HCT116 (cell line): ENCODE results near the gene SHROOM3. TPM values are rescaled to one million over a fixed set of nuclear protein-coding genes. Genes with fewer than 3 reads are reported as not detected.

Source experiments
- ATAC-seq: fragments of 200-7000 bp; cut with Tn5 transposase; 2 replicates; pipeline ENCODE4 v1.9.1; 2020; ENCODE audit warnings: mild to moderate bottlenecking, moderate library complexity
- BruUV-seq: library from RNA; stranded (reverse); fragments of 400-500 nt; replicated peaks from 2 replicates; lab custom pipeline; 2021; lab: Mats Ljungman, UMichigan
- CTCF ChIA-PET: fragments of 300-600 bp; sonication (Branson Sonifier 250); formaldehyde crosslinking; loops from one replicate; lab custom pipeline; 2021; ENCODE audit warnings: antibody characterized with exemption; lab: Charles Lee
- POLR2A ChIA-PET: fragments of 300-600, 350-600 bp; sonication (Branson Sonifier 250); formaldehyde crosslinking; loops from one replicate; lab custom pipeline; 2021; ENCODE audit warnings: antibody characterized with exemption; lab: Charles Lee
- RAD21 ChIA-PET, 2 experiments: fragments of 300-600 bp; sonication (Branson Sonifier 250); formaldehyde crosslinking; loops; one replicate each; lab custom pipeline; 2023; ENCODE audit warnings: low total read pairs in 2 of 2; ENCODE audit not compliant: uncharacterized antibody in 2 of 2, unreplicated experiment in 2 of 2, low non-redundant PET in 1 of 2; lab: Charles Lee
- DNase-seq: peaks from one replicate; pipeline ENCODE4 v3.0.0-alpha.2; 2010; ENCODE audit warnings: low read depth, low spot score
- H2AFZ ChIP-seq: fragments of 200-600 bp; shearing (Covaris generic), sonication (generic); 2 replicates; pipeline ENCODE4 v1.6.1; 2017; ENCODE audit warnings: low read depth, mixed run types, mixed read lengths, antibody characterized with exemption, low read length; ENCODE audit not compliant: poor library complexity, severe bottlenecking
- H3K27ac ChIP-seq: 2 replicates; pipeline ENCODE4 v1.5.1; 2012; ENCODE audit warnings: low read depth, low read length
- H3K27me3 ChIP-seq: fragments of 200-600 bp; sonication (generic); 2 replicates; pipeline ENCODE4 v1.6.1; 2016; ENCODE audit warnings: mixed run types, low read length, mixed read lengths; ENCODE audit not compliant: insufficient read depth
- H3K36me3 ChIP-seq, 2 experiments: fragments of 200-500 bp in 1 of 2; fragments of 200-600 bp in 1 of 2; sonication (Bioruptor generic) in 1 of 2; sonication (generic) in 1 of 2; 2 replicates each; pipeline versions ENCODE4 v1.5.1 to v1.6.1; 2014 to 2016; ENCODE audit warnings: low read length in 2 of 2, inconsistent platforms in 1 of 2, mixed read lengths in 1 of 2, mixed run types in 1 of 2; ENCODE audit not compliant: insufficient read depth in 2 of 2, control insufficient read depth in 1 of 2
- H3K4me1 ChIP-seq, 2 experiments: fragments of 200-600 bp in 1 of 2; sonication (generic) in 1 of 2; 2 replicates each; pipeline versions ENCODE4 v1.5.1 to v1.6.1; 2012 to 2017; ENCODE audit warnings: low read length in 2 of 2, inconsistent platforms in 1 of 2, mild to moderate bottlenecking in 1 of 2, mixed read lengths in 1 of 2, mixed run types in 1 of 2, moderate library complexity in 1 of 2; ENCODE audit not compliant: insufficient read depth in 2 of 2, control insufficient read depth in 1 of 2
- H3K4me2 ChIP-seq: fragments of 200-600 bp; sonication (generic); 2 replicates; pipeline ENCODE4 v1.6.1; 2017; ENCODE audit warnings: mixed run types, low read length, mixed read lengths
- H3K4me3 ChIP-seq, 2 experiments: fragments of 200-600 bp in 1 of 2; sonication (generic) in 1 of 2; replicated peaks in 1 of 2; 2 replicates each; pipeline ENCODE4 v1.5.1; 2011 to 2016; ENCODE audit warnings: low read length in 2 of 2, control low read depth in 1 of 2, low read depth in 1 of 2, mild to moderate bottlenecking in 1 of 2, mixed read lengths in 1 of 2, mixed run types in 1 of 2
- H3K79me2 ChIP-seq: fragments of 200-600 bp; sonication (generic); 2 replicates; pipeline ENCODE4 v1.6.1; 2017; ENCODE audit warnings: mild to moderate bottlenecking, mixed run types, low read length, moderate library complexity, mixed read lengths; ENCODE audit not compliant: insufficient read depth
- H3K9ac ChIP-seq: fragments of 200-600 bp; sonication (generic); 2 replicates; pipeline ENCODE4 v1.6.1; 2016; ENCODE audit warnings: low read length, mixed read lengths
- H3K9me2 ChIP-seq: fragments of 200-600 bp; sonication (generic), shearing (Covaris generic); 2 replicates; pipeline ENCODE4 v1.6.1; 2017; ENCODE audit warnings: mixed run types, mild to moderate bottlenecking, moderate library complexity; ENCODE audit not compliant: insufficient read depth
- H3K9me3 ChIP-seq, 2 experiments: fragments of 200-500 bp in 1 of 2; fragments of 200-600 bp in 1 of 2; sonication (Bioruptor generic) in 1 of 2; sonication (generic) in 1 of 2; 2 replicates each; pipeline ENCODE4 v1.6.1; 2014 to 2017; ENCODE audit warnings: low read length in 2 of 2, mixed read lengths in 2 of 2, inconsistent platforms in 1 of 2, low read depth in 1 of 2, mild to moderate bottlenecking in 1 of 2, mixed run types in 1 of 2, moderate library complexity in 1 of 2; ENCODE audit not compliant: control insufficient read depth in 1 of 2, insufficient read depth in 1 of 2
- H4K20me1 ChIP-seq: fragments of 200-600 bp; sonication (generic), shearing (Covaris generic); 2 replicates; pipeline ENCODE4 v1.6.1; 2017; ENCODE audit warnings: mixed run types, mild to moderate bottlenecking, moderate library complexity; ENCODE audit not compliant: insufficient read depth
- ATF3 ChIP-seq: IDR thresholded peaks from 2 replicates; pipeline ENCODE4 v1.6.1; 2012
- CEBPB ChIP-seq: IDR thresholded peaks from 2 replicates; pipeline ENCODE4 v1.6.1; 2012; ENCODE audit warnings: low read depth
- CTCF ChIP-seq, 3 experiments: fragments of 200-600 bp in 1 of 3; sonication (generic) in 1 of 3; IDR thresholded peaks in 2 of 3; conservative IDR thresholded peaks in 1 of 3; 2 replicates each; pipeline ENCODE4 v1.5.1; 2012 to 2017; ENCODE audit warnings: low read depth in 2 of 3, low read length in 2 of 3, antibody characterized with exemption in 1 of 3, borderline replicate concordance in 1 of 3, control low read depth in 1 of 3, mild to moderate bottlenecking in 1 of 3, mixed read lengths in 1 of 3, mixed run types in 1 of 3, moderate library complexity in 1 of 3; ENCODE audit not compliant: insufficient read depth in 1 of 3
- ELF1 ChIP-seq: IDR thresholded peaks from 2 replicates; pipeline ENCODE4 v1.6.1; 2012; ENCODE audit warnings: low read depth, borderline replicate concordance
- EZH2 ChIP-seq: fragments of 200-600 bp; sonication (generic); IDR thresholded peaks from 2 replicates; pipeline ENCODE4 v1.6.1; 2017; ENCODE audit warnings: antibody characterized with exemption, mixed run types
- EZH2phosphoT487 ChIP-seq: fragments of 200-600 bp; IDR thresholded peaks from 2 replicates; pipeline ENCODE4 v1.6.1; 2018; ENCODE audit warnings: antibody characterized with exemption, borderline replicate concordance
- FOSL1 ChIP-seq: IDR thresholded peaks from 2 replicates; pipeline ENCODE4 v1.6.1; 2012; ENCODE audit warnings: low read depth
- MAX ChIP-seq: IDR thresholded peaks from 2 replicates; pipeline ENCODE4 v1.6.1; 2012
- REST ChIP-seq: IDR thresholded peaks from 2 replicates; pipeline ENCODE4 v1.6.1; 2012; ENCODE audit warnings: low read depth
- SIN3A ChIP-seq: IDR thresholded peaks from 2 replicates; pipeline ENCODE4 v1.6.1; 2012; ENCODE audit warnings: low read depth
- SP1 ChIP-seq: IDR thresholded peaks from 2 replicates; pipeline ENCODE4 v1.6.1; 2012; ENCODE audit warnings: low read depth
- SRF ChIP-seq: IDR thresholded peaks from 2 replicates; pipeline ENCODE4 v1.6.1; 2012; ENCODE audit warnings: low read depth
- TCF7L2 ChIP-seq: IDR thresholded peaks from 2 replicates; pipeline ENCODE4 v1.7.0; 2011; ENCODE audit warnings: borderline replicate concordance, inconsistent platforms; ENCODE audit not compliant: insufficient read depth, insufficient read length; ENCODE audit errors: extremely low read depth
- YY1 ChIP-seq: IDR thresholded peaks from 2 replicates; pipeline ENCODE4 v1.6.1; 2011; ENCODE audit warnings: low read length, low read depth, moderate library complexity, mild to moderate bottlenecking; ENCODE audit not compliant: insufficient replicate concordance; ENCODE audit errors: extremely low read depth
- ZFX ChIP-seq: fragments of 450-650 bp; IDR thresholded peaks from 2 replicates; pipeline ENCODE4 v1.6.1; 2017
- ZNF274 ChIP-seq: fragments of 200-500 bp; sonication (Bioruptor generic); IDR thresholded peaks from 2 replicates; pipeline ENCODE4 v1.6.1; 2014; ENCODE audit warnings: mild to moderate bottlenecking, low read depth, low read length, inconsistent platforms
- intact Hi-C: fragments of 100-400 bp; cut with micrococcal nuclease; formaldehyde crosslinking; loops from 2 replicates; pipeline ENCODE4 v1.10.0; 2022
- total RNA-seq: library from RNA; stranded (reverse); gene quantifications from one replicate; pipeline ENCODE4 v1.2.1, GENCODE V29; 2021; ENCODE audit not compliant: unreplicated experiment

SHROOM3 gene
- total RNA-seq, 1 experiment from 2014 or later: 22.5 TPM

GRCh38 chr4:76750716-76751115, 315.7 kb downstream of the SHROOM3 start:
- Histone ChIP-seq H3K27ac (no peak overlapping the region), H3K79me2 (no peaks in the 10 kb centered on the region; the same call in 1 of the 2 replicates), H3K4me3 (no peak overlapping the region), H3K9ac (no peak overlapping the region), H3K9me2 (no peaks in the 10 kb centered on the region), H3K27me3 (no peaks in the 10 kb centered on the region), H3K9me3 (peaks cover 0 to 6% of the 10 kb centered on the region in 2 experiments; a peak in 1 of 4 replicates), H4K20me1 (no peaks in the 10 kb centered on the region), H3K4me1 (peaks cover 21 to 41% of the 10 kb centered on the region in 2 experiments), H2AFZ (no peak overlapping the region), H3K4me2 (no peak overlapping the region), H3K36me3 (peaks cover 0 to 7% of the 10 kb centered on the region in 2 experiments; a peak in 1 of 4 replicates)
- ChIA-PET RAD21 (no interaction called here), POLR2A (no interaction called here), CTCF (no interaction called here)
- DNase-seq (no peak), ATAC-seq (no peak)
- BruUV-seq: no TSS peak
- intact Hi-C loops: loop anchor here (10.0 kb wide), 1 partner anchor 454 kb away; no protein-coding TSS in a partner anchor
- no peak for TF ChIP-seq TCF7L2
- TF ChIP-seq ELF1: no peak
- TF ChIP-seq ATF3: no peak
- TF ChIP-seq SIN3A: no peak
- TF ChIP-seq REST: no peak
- no peak for TF ChIP-seq EZH2phosphoT487
- no peak for TF ChIP-seq SP1
- no peak for TF ChIP-seq ZFX
- no peak for TF ChIP-seq ZNF274
- TF ChIP-seq CEBPB: no peak
- no peak for TF ChIP-seq EZH2
- no peak for TF ChIP-seq MAX
- no peak for TF ChIP-seq SRF
- TF ChIP-seq YY1: no peak
- TF ChIP-seq CTCF (IDR thresholded peaks at IDR 0.05 in 2 of 3, conservative IDR thresholded peaks at IDR 0.05 in 1 of 3; ENCODE audit: borderline replicate concordance in 1 of 3, insufficient read depth in 1 of 3, low read depth in 2 of 3, low read length in 2 of 3): no peak
- no peak for TF ChIP-seq FOSL1
